Endothelial cell (in vitro differentiated cells): ENCODE measurements around the gene SLC66A2. TPM values are rescaled to one million over a fixed set of nuclear protein-coding genes. Genes with fewer than 3 reads are reported as not detected.

Source experiments
- DNase-seq: peaks from one replicate; pipeline ENCODE4 v3.0.0; 2021; ENCODE audit warnings: low spot score
- H3K27ac Mint-ChIP-seq: one replicate; pipeline ENCODE4 v1.8.0; 2021; ENCODE audit warnings: mixed read lengths, inconsistent platforms; ENCODE audit not compliant: unreplicated experiment
- H3K27me3 Mint-ChIP-seq: one replicate; pipeline ENCODE4 v1.8.0; 2021; ENCODE audit warnings: mild to moderate bottlenecking, moderate library complexity, mixed read lengths, inconsistent platforms; ENCODE audit not compliant: unreplicated experiment
- H3K36me3 Mint-ChIP-seq: one replicate; pipeline ENCODE4 v1.8.0; 2021; ENCODE audit warnings: mild to moderate bottlenecking, low read depth, mixed read lengths, inconsistent platforms; ENCODE audit not compliant: unreplicated experiment
- H3K4me1 Mint-ChIP-seq: one replicate; pipeline ENCODE4 v1.8.0; 2021; ENCODE audit warnings: mild to moderate bottlenecking, mixed read lengths, inconsistent platforms; ENCODE audit not compliant: unreplicated experiment
- H3K4me3 Mint-ChIP-seq: one replicate; pipeline ENCODE4 v1.8.0; 2021; ENCODE audit warnings: mild to moderate bottlenecking, mixed read lengths, inconsistent platforms; ENCODE audit not compliant: unreplicated experiment
- H3K9me3 Mint-ChIP-seq: one replicate; pipeline ENCODE4 v1.8.0; 2021; ENCODE audit warnings: mixed read lengths, inconsistent platforms; ENCODE audit not compliant: unreplicated experiment
- total RNA-seq: library from RNA; stranded (reverse); fragmentation: NEBNext Ultra II Directional; extraction: Animal tissue kit (Norgen Biotek cat#: 25700); gene quantifications from one replicate; pipeline ENCODE4 v1.2.1, GENCODE V29; 2021; ENCODE audit not compliant: unreplicated experiment
- TF ChIP-seq, protein P1 (sequence below): fragments of 200-600 bp; sonication (generic); IDR thresholded peaks from one replicate; pipeline ENCODE4 v1.5.0; 2021; ENCODE audit warnings: antibody characterized with exemption; ENCODE audit not compliant: unreplicated experiment

SLC66A2 gene
- total RNA-seq, 1 donor from 2014 or later: 31.8 TPM

DNA sequence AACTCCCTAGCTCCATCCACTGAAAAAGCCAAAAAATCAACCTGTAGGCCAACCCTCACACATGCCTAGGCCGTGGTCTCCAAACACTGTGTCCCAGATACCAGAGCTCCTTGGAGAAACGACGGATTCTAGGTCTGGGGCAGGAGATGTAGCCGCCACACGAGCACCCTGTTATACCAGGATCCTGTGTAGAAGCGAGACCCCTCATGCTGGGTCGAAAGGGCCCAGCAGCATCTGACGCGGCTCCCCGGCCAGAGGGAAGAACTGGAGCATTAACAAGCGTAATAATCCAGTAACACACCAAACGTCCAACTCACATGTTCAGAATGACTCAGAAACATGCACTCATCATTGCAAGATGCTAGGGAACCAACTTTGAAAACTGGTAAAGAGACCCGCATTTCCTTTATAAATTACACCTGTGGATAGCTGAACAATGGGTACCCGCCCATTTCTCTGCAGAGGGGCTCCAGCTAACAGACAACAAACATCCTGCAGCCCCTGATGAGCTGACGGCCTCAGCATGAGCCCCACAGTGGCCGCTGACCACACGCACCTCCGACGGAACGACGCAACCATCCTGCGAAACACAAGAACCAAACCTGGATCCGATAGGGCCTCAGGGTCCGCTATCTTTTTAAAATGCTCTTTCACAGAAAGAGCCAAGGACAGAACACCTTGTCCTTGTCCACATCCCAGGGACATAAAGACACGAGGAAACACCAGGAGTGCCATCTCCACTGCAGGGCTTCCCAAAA, 14.2 kb downstream of the SLC66A2 start:
- Mint-ChIP-seq H3K27me3 (peaks cover 3% of the 10 kb centered on the region), H3K4me3 (no peak overlapping the region), H3K36me3 (peaks cover 36% of the 10 kb centered on the region), H3K4me1 (peaks cover 2% of the 10 kb centered on the region), H3K9me3 (no peaks in the 10 kb centered on the region), H3K27ac (no peak overlapping the region)
- TF ChIP-seq, protein P1, sequence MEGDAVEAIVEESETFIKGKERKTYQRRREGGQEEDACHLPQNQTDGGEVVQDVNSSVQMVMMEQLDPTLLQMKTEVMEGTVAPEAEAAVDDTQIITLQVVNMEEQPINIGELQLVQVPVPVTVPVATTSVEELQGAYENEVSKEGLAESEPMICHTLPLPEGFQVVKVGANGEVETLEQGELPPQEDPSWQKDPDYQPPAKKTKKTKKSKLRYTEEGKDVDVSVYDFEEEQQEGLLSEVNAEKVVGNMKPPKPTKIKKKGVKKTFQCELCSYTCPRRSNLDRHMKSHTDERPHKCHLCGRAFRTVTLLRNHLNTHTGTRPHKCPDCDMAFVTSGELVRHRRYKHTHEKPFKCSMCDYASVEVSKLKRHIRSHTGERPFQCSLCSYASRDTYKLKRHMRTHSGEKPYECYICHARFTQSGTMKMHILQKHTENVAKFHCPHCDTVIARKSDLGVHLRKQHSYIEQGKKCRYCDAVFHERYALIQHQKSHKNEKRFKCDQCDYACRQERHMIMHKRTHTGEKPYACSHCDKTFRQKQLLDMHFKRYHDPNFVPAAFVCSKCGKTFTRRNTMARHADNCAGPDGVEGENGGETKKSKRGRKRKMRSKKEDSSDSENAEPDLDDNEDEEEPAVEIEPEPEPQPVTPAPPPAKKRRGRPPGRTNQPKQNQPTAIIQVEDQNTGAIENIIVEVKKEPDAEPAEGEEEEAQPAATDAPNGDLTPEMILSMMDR: no peak
- DNase-seq: no peak

GRCh38 chr18:79936641-79937040, 14.8 kb downstream of the SLC66A2 start:
- no peak for DNase-seq
- peaks cover 2% of the 10 kb centered on the region for H3K4me1 Mint-ChIP-seq
- H3K4me3 Mint-ChIP-seq: no peak overlapping the region
- H3K36me3 Mint-ChIP-seq: peaks cover 34% of the 10 kb centered on the region
- no peaks in the 10 kb centered on the region for H3K27me3 Mint-ChIP-seq
- H3K9me3 Mint-ChIP-seq: no peaks in the 10 kb centered on the region
- no peak overlapping the region for H3K27ac Mint-ChIP-seq
- TF ChIP-seq, protein P1: no peak

- no peaks in the 10 kb centered on the region for H3K9me3 Mint-ChIP-seq
- no peak for DNase-seq
- peaks cover 2% of the 10 kb centered on the region for H3K4me1 Mint-ChIP-seq
- H3K36me3 Mint-ChIP-seq: peaks cover 39% of the 10 kb centered on the region
- H3K27ac Mint-ChIP-seq: no peak overlapping the region
- TF ChIP-seq, protein P1: no peak
- no peaks in the 10 kb centered on the region for H3K27me3 Mint-ChIP-seq
- H3K4me3 Mint-ChIP-seq: no peak overlapping the region
Measured at GRCh38 chr18:79935925-79936324, 15.5 kb downstream of the SLC66A2 start.

- DNase-seq: no peak
- Mint-ChIP-seq H3K27me3 (no peaks in the 10 kb centered on the region), H3K27ac (no peak overlapping the region), H3K9me3 (no peaks in the 10 kb centered on the region), H3K4me3 (no peak overlapping the region), H3K36me3 (peaks cover 39% of the 10 kb centered on the region), H3K4me1 (peaks cover 2% of the 10 kb centered on the region)
- TF ChIP-seq, protein P1: no peak
Measured at GRCh38 chr18:79935499-79935898, 16.0 kb downstream of the SLC66A2 start.

DNA sequence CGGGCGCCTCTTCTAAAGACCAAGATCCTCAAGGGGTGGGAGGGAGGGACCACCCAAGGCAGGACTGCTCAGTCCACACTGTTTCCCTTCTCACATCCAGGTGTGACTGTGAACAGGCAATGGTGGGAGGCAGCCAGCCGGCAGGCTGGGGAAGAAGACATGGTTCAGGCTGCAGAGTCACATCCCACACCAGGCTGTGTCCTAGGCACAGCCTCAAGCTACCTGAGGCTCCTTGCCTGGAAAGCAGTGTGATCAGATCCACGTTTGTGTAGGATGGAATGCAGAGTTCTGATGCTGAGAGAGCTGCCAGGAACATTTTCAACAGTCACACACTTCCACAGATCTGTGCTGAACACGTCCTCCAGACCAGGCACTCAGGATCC, 16.4 kb downstream of the SLC66A2 start:
- H3K4me1 Mint-ChIP-seq: peaks cover 2% of the 10 kb centered on the region
- TF ChIP-seq, protein P1: no peak
- H3K36me3 Mint-ChIP-seq: peaks cover 43% of the 10 kb centered on the region

More for the DNA sequence above, 16.4 kb downstream of the SLC66A2 start:
- no peak overlapping the region for H3K27ac Mint-ChIP-seq
- no peaks in the 10 kb centered on the region for H3K27me3 Mint-ChIP-seq
- DNase-seq: no peak
- no peaks in the 10 kb centered on the region for H3K9me3 Mint-ChIP-seq
- H3K4me3 Mint-ChIP-seq: no peak overlapping the region
